K562 (cell line): ENCODE data around the gene C1orf167. TPM values are rescaled to one million over a fixed set of nuclear protein-coding genes. Genes with fewer than 3 reads are reported as not detected.

Experiments
- ARID1B ChIP-seq: fragments of 450-650 bp; IDR thresholded peaks from 2 replicates; pipeline ENCODE4 v1.6.1; 2016; ENCODE audit warnings: antibody characterized with exemption, mild to moderate bottlenecking, inconsistent platforms
- BRF1 ChIP-seq: IDR thresholded peaks from 3 replicates; pipeline ENCODE4 v1.6.1; 2011; ENCODE audit warnings: borderline replicate concordance, mild to moderate bottlenecking; ENCODE audit not compliant: insufficient read length; ENCODE audit errors: extremely low read depth
- CBX3 ChIP-seq, 2 experiments: IDR thresholded peaks; 1 replicate in 1 of 2; 2 replicates in 1 of 2; pipeline ENCODE4 v1.6.1; 2012; ENCODE audit warnings: inconsistent platforms in 2 of 2, low read length in 2 of 2, borderline replicate concordance in 1 of 2, control low read depth in 1 of 2
- ELK3 ChIP-seq: fragments of 450-650 bp; formaldehyde crosslinking; IDR thresholded peaks from 2 replicates; pipeline ENCODE4 v1.4.0; 2020; ENCODE audit warnings: mild to moderate bottlenecking
- ESRRA ChIP-seq: fragments of 450-650 bp; IDR thresholded peaks from 2 replicates; pipeline ENCODE4 v1.6.1; 2014; ENCODE audit warnings: low read depth, mild to moderate bottlenecking, moderate library complexity, borderline replicate concordance
- FOSL1 ChIP-seq: fragments of 200-800 bp; sonication (Bioruptor generic); conservative IDR thresholded peaks from 2 replicates; pipeline ENCODE4 v1.6.1; 2016; ENCODE audit warnings: missing genetic modification characterization, missing compliant biosample characterization
- HNRNPL ChIP-seq: fragments of 200-400 bp; formaldehyde crosslinking; IDR thresholded peaks from 2 replicates; pipeline ENCODE4 v1.6.1; 2017; ENCODE audit warnings: low read depth, mild to moderate bottlenecking, low read length
- LEF1 ChIP-seq: fragments of 450-650 bp; IDR thresholded peaks from 2 replicates; pipeline ENCODE4 v1.6.1; 2016; ENCODE audit warnings: mild to moderate bottlenecking
- MAFG ChIP-seq: fragments of 450-650 bp; conservative IDR thresholded peaks from 2 replicates; pipeline ENCODE4 v1.6.1; 2016; ENCODE audit warnings: missing genetic modification characterization, missing compliant biosample characterization
- NONO ChIP-seq, 2 experiments: fragments of 200-400 bp in 1 of 2; fragments of 450-650 bp in 1 of 2; formaldehyde crosslinking in 1 of 2; IDR thresholded peaks; 2 replicates each; pipeline ENCODE4 v1.6.1; 2017; ENCODE audit warnings: low read depth in 2 of 2, mild to moderate bottlenecking in 2 of 2, moderate library complexity in 2 of 2, low read length in 1 of 2
- NRF1 ChIP-seq, 2 experiments: fragments of 450-650 bp; IDR thresholded peaks in 1 of 2; conservative IDR thresholded peaks in 1 of 2; 2 replicates each; pipeline ENCODE4 v1.6.1; 2014; ENCODE audit warnings: mild to moderate bottlenecking in 2 of 2
- POLR2H ChIP-seq: IDR thresholded peaks from 2 replicates; pipeline ENCODE4 v1.6.1; 2016; ENCODE audit warnings: missing genetic modification characterization, low read depth, mild to moderate bottlenecking, control low read depth, missing compliant biosample characterization, moderate library complexity
- PURB ChIP-seq: sonication (generic); formaldehyde crosslinking; IDR thresholded peaks from 2 replicates; pipeline ENCODE4 v1.9.0; 2021; ENCODE audit warnings: low read depth, mild to moderate bottlenecking, missing genetic modification reagents
- RBM15 ChIP-seq: fragments of 200-400 bp; formaldehyde crosslinking; IDR thresholded peaks from 2 replicates; pipeline ENCODE4 v1.6.1; 2018; ENCODE audit warnings: mild to moderate bottlenecking, low read length, moderate library complexity; ENCODE audit not compliant: insufficient read depth
- SIX5 ChIP-seq, 2 experiments: IDR thresholded peaks; 2 replicates each; pipeline ENCODE4 v1.6.1; 2011; ENCODE audit warnings: low read length in 2 of 2, borderline replicate concordance in 1 of 2, low read depth in 1 of 2, mild to moderate bottlenecking in 1 of 2, moderate library complexity in 1 of 2; ENCODE audit not compliant: insufficient read depth in 1 of 2
- SMARCB1 ChIP-seq: IDR thresholded peaks from 2 replicates; pipeline ENCODE4 v1.6.1; 2011; ENCODE audit warnings: improper control_type of control experiment, low read depth; ENCODE audit not compliant: insufficient read length
- TAF7 ChIP-seq: fragments of 450-650 bp; IDR thresholded peaks from 2 replicates; pipeline ENCODE4 v1.6.1; 2016; ENCODE audit warnings: missing genetic modification characterization, missing compliant biosample characterization
- ZNF224 ChIP-seq: sonication (generic); formaldehyde crosslinking; IDR thresholded peaks from 2 replicates; pipeline ENCODE4 v1.8.0; 2022; ENCODE audit warnings: mild to moderate bottlenecking, missing genetic modification reagents
- ZNF324 ChIP-seq: fragments of 250-450 bp; sonication (Bioruptor Pico); IDR thresholded peaks from 2 replicates; pipeline ENCODE4 v1.4.0; 2020; ENCODE audit warnings: mild to moderate bottlenecking
- ZNF347 ChIP-seq: fragments of 450-650 bp; formaldehyde crosslinking; IDR thresholded peaks from 2 replicates; pipeline ENCODE4 v1.4.0; 2020; ENCODE audit warnings: low read depth, mild to moderate bottlenecking, moderate library complexity
- ZNF445 ChIP-seq: fragments of 250-450 bp; sonication (Bioruptor Pico); IDR thresholded peaks from 2 replicates; pipeline ENCODE4 v1.4.0; 2020; ENCODE audit warnings: low read depth, mild to moderate bottlenecking, moderate library complexity
- ZNF551 ChIP-seq: fragments of 250-450 bp; sonication (Bioruptor Pico); IDR thresholded peaks from 2 replicates; pipeline ENCODE4 v1.5.0; 2021; ENCODE audit warnings: mild to moderate bottlenecking, moderate library complexity
- ZNF592 ChIP-seq: fragments of 450-650 bp; IDR thresholded peaks from 2 replicates; pipeline ENCODE4 v1.6.1; 2017; ENCODE audit warnings: antibody characterized with exemption, mild to moderate bottlenecking
- ZNF699 ChIP-seq: fragments of 250-450 bp; sonication (Bioruptor Pico); IDR thresholded peaks from 2 replicates; pipeline ENCODE4 v1.8.0; 2021; ENCODE audit warnings: mild to moderate bottlenecking, moderate library complexity; ENCODE audit not compliant: insufficient replicate concordance
- polyA plus RNA-seq, 8 experiments: library from polyadenylated mRNA; depleted of rRNA in 4 of 8; stranded (reverse) in 5 of 8; unstranded in 3 of 8; fragments of >200 nt; fragmentation: Nextera tagmentation in 2 of 8; fragmentation: Illumina TruSeq in 1 of 8; extraction: Ambion mirVana in 2 of 8; extraction: Trizol in 1 of 8; gene quantifications; 2 replicates each; pipeline versions ENCODE4 v1.2.1 to v1.2.3, GENCODE V29; 2011 to 2014; ENCODE audit warnings: inconsistent platforms in 1 of 8, missing spikeins in 1 of 8
- total RNA-seq, 7 experiments: library from RNA; depleted of rRNA in 6 of 7; stranded (reverse); fragments of >200 nt in 6 of 7; fragmentation: Illumina TruSeq in 2 of 7; extraction: Trizol in 2 of 7; gene quantifications; 2 replicates each; pipeline versions ENCODE4 v1.2.1 to v1.2.3, GENCODE V29; 2011 to 2021; ENCODE audit warnings: low replicate concordance in 1 of 7

Gene C1orf167
- total and polyA plus RNA-seq, 9 of the 15 experiments (the other 6 are each of a cell fraction or from before 2014, with no cell fraction given): 0.22 to 0.86 (median 0.31) TPM; not detected in 2

GRCh38 chr1:11797525-11798216 is 35.7 kb downstream of the C1orf167 start (continued):
- TF ChIP-seq ZNF592: no peak
- TF ChIP-seq ZNF224: no peak
- TF ChIP-seq ZNF347: no peak
- TF ChIP-seq ZNF324 (CRISPR knock-in tag): no peak
- TF ChIP-seq ESRRA: peak; percentile 68; the same call in 1 of the 2 replicates
- 0 out of 2 replicates have a peak, but pooled peaks have one; percentile 69 for TF ChIP-seq FOSL1 (tag)
- peak; percentile 99 for TF ChIP-seq MAFG
- peak in 1 of 2 experiments; percentile 75; a peak in 1 of 3 replicates for TF ChIP-seq CBX3 (IDR thresholded peaks at IDR 0.05; ENCODE audit: borderline replicate concordance in 1 of 2, low read length in 2 of 2)
- TF ChIP-seq HNRNPL: no peak
- TF ChIP-seq BRF1: no peak
- no peak for TF ChIP-seq SMARCB1
- TF ChIP-seq SIX5 (IDR thresholded peaks at IDR 0.05; ENCODE audit: borderline replicate concordance in 1 of 2, insufficient read depth in 1 of 2, low read depth in 1 of 2, low read length in 2 of 2): no peak
- peak; percentile 32; the same call in 1 of the 2 replicates for TF ChIP-seq ZNF445 (CRISPR knock-in tag)
- TF ChIP-seq TAF7 (tag): peak; percentile 26
- no peak for TF ChIP-seq NONO (IDR thresholded peaks at IDR 0.05; ENCODE audit: low read depth in 2 of 2, low read length in 1 of 2)
- no peak for TF ChIP-seq ELK3 (CRISPR knock-in tag)
- TF ChIP-seq LEF1: peak; percentile 94
- no peak for TF ChIP-seq ARID1B
- peak in 1 of 2 experiments; percentile 32; a peak in 2 of 4 replicates for TF ChIP-seq NRF1 (conservative IDR thresholded peaks at IDR 0.05 in 1 of 2, IDR thresholded peaks at IDR 0.05 in 1 of 2)
- no peak for TF ChIP-seq RBM15
- no peak; the same call in none of the 2 replicates for TF ChIP-seq ZNF551 (CRISPR knock-in tag)
- TF ChIP-seq POLR2H (tag): no peak
- no peak for TF ChIP-seq PURB (CRISPR knock-in tag)
- no peak for TF ChIP-seq ZNF699
